Heart left ventricle (tissue), 16 donors: ENCODE measurements around the gene DNAJC8. TPM values are rescaled to one million over a fixed set of nuclear protein-coding genes. Genes with fewer than 3 reads are reported as not detected.

Source experiments
- ATAC-seq, 4 donors: fragments of 200-7000 bp; cut with Tn5 transposase; one replicate each; pipeline ENCODE4 v1.9.1; 2020 to 2022; ENCODE audit warnings: moderate library complexity in 4 of 4, mild to moderate bottlenecking in 3 of 4, moderate number of reproducible peaks in 1 of 4
- DNase-seq, 5 donors: peaks; one replicate each; pipeline ENCODE4 v3.0.0-alpha.2; 2020
- H3K27ac ChIP-seq, 12 donors: fragments of 200-600 bp; sonication (generic) in 4 of 12; one replicate each; pipeline versions ENCODE4 v1.5.0 to v1.8.0; 2016 to 2022; ENCODE audit warnings: mild to moderate bottlenecking in 2 of 12
- H3K27me3 ChIP-seq, 9 donors: fragments of 200-600 bp; sonication (generic) in 2 of 9; one replicate each; pipeline versions ENCODE4 v1.5.1 to v1.8.0; 2016 to 2022; ENCODE audit warnings: mild to moderate bottlenecking in 3 of 9
- H3K36me3 ChIP-seq, 9 donors: fragments of 200-600 bp; sonication (generic) in 2 of 9; one replicate each; pipeline versions ENCODE4 v1.5.0 to v1.8.0; 2018 to 2022; ENCODE audit warnings: mild to moderate bottlenecking in 2 of 9
- H3K4me1 ChIP-seq, 12 donors: fragments of 200-600 bp; sonication (generic) in 4 of 12; one replicate each; pipeline versions ENCODE4 v1.5.0 to v1.8.0; 2016 to 2022; ENCODE audit warnings: mild to moderate bottlenecking in 3 of 12
- H3K4me3 ChIP-seq, 12 donors: fragments of 200-600 bp; sonication (generic) in 4 of 12; one replicate each; pipeline versions ENCODE4 v1.5.0 to v1.8.0; 2017 to 2022; ENCODE audit warnings: mild to moderate bottlenecking in 9 of 12, moderate library complexity in 4 of 12
- H3K9me3 ChIP-seq, 12 donors: fragments of 200-600 bp; sonication (generic) in 4 of 12; one replicate each; pipeline versions ENCODE4 v1.5.0 to v1.8.0; 2016 to 2022; ENCODE audit warnings: mild to moderate bottlenecking in 1 of 12
- CTCF ChIP-seq, 12 donors: fragments of 200-600 bp; sonication (generic) in 4 of 12; IDR thresholded peaks; one replicate each; pipeline versions ENCODE4 v1.5.0 to v1.8.0; 2018 to 2022; ENCODE audit warnings: antibody characterized with exemption in 12 of 12, mild to moderate bottlenecking in 5 of 12
- POLR2A ChIP-seq, 2 donors: fragments of 450-650 bp; IDR thresholded peaks; one replicate each; pipeline ENCODE4 v1.6.1; 2017; ENCODE audit warnings: antibody characterized with exemption in 2 of 2, mild to moderate bottlenecking in 2 of 2, moderate library complexity in 2 of 2
- WGBS, 4 donors: extraction: QIAGEN DNeasy Blood & Tissue Kit in 2 of 4; methylation state at CpG; one replicate each; pipeline versions ENCODE4 v1.1.5 to v1.1.7; 2013 to 2018; 5-methylcytosine and 5-hydroxymethylcytosine counted together
- intact Hi-C, 10 donors: fragments of 100-400 bp; cut with DNase I; formaldehyde crosslinking; loops; one replicate each; pipeline versions ENCODE4 v1.11.1 to v1.14.2; 2022
- polyA plus RNA-seq, 2 donors: library from polyadenylated mRNA; stranded (reverse); fragments of 200-250 nt; gene quantifications; one replicate each; pipeline ENCODE4 v1.2.3, GENCODE V29; 2013
- total RNA-seq, 9 donors: library from RNA; depleted of rRNA in 2 of 9; stranded (reverse); fragments of >200 nt in 2 of 9; fragmentation: NEBNext Ultra II Directional in 3 of 9; extraction: Animal tissue kit (Norgen Biotek cat#: 25700) in 3 of 9; gene quantifications; one replicate each; pipeline versions ENCODE4 v1.1.0 to v1.2.4, GENCODE V29; 2016 to 2023
- donor health status: ischemic (EF 13 %, LVEDD 7.1; RV severe dilation, severe dysfunction).
- donor health status: healthy with polysubstance abuse.
- donor health status: DM: no; HTN: yes; CAD: no.
- donor health status: DM: no; HTN: no; CAD: no.
- donor health status: ischemic (EF 25% LVEDD 6.9; RV normal size, moderate dysfunction).
- donor health status: ischemic (EF 25% LVEDD 5.7; RV mildly dilated, moderate dysfunction).
- donor health status: healthy.
- donor health status: DM: yes; HTN: yes; CAD: no.
- donor health status: ischemic (EF 35%, LVEDD 5.7; RV mildly dilated, moderate dysfunction).
- donor health status: nonischemic (EF 11% LVEDD 7.7; RV severe dilation, severe dysfunction).
- donor health status: DM: yes; HTN: yes; CAD: no.
- donor health status: PGD.
- donor health status: ischemic (EF 29% LVEDD 5.4; RV normal size, mild dysfunction).
- donor health status: nonischemic (EF 23%, LVEDD 6.1; RV moderate dilation, normal function).

DNAJC8 gene
- total and polyA plus RNA-seq, 11 donors = 47.1 to 84.9 (median 58.4) TPM

GRCh38 chr1:28259252-28259933 lies 26.6 kb upstream of the DNAJC8 start, which contains the start of gene SESN2:
SESN2 (plus strand) TSS chr1:28259518; CDS start chr1:28259848, 330 bp downstream.
- intact Hi-C loops = loop anchor here in 3 of 10 donors (2.0 to 10.0 kb wide), 3 partner anchors 65 to 345 kb away; partner anchors contain the start of gene MED18 (in 2 of the 3)

GRCh38 chr1:28258628-28259251 lies 25.9 kb upstream of the DNAJC8 start:
- no peak for ATAC-seq
- 6 to 10% (median 8%) methylated on average over 10 to 12 of the region's 12 CpGs for WGBS, 4 donors
- peaks cover 0 to 35% (median 21%) of the 10 kb centered on the region in 12 donors for H3K4me1 ChIP-seq
- peak overlapping the region in 10 of 12 donors; percentile 58 to 99 (median 96) for H3K4me3 ChIP-seq
- DNase-seq = no peak
- TF ChIP-seq CTCF (IDR thresholded peaks at IDR 0.05) = no peak
- peak overlapping the region in 11 of 12 donors; percentile 30 to 91 (median 60) for H3K27ac ChIP-seq
- H3K9me3 ChIP-seq = no peaks in the 10 kb centered on the region
- intact Hi-C loops = loop anchor here in 3 of 10 donors (2.0 to 10.0 kb wide), 3 partner anchors 66 to 346 kb away; partner anchors contain the start of gene MED18 (in 2 of the 3)
- no peaks in the 10 kb centered on the region for H3K36me3 ChIP-seq
- peaks cover 0 to 7% (median 0%) of the 10 kb centered on the region in 9 donors for H3K27me3 ChIP-seq

More at GRCh38 chr1:28259252-28259933, 26.6 kb upstream of the DNAJC8 start, which contains the start of gene SESN2:
- Histone ChIP-seq H3K36me3 (no peaks in the 10 kb centered on the region), H3K4me1 (peaks cover 0 to 39% (median 22%) of the 10 kb centered on the region in 12 donors), H3K27ac (peak within 1 kb of the TSS in 11 of 12 donors; percentile 78 to 98 (median 87)), H3K9me3 (no peaks in the 10 kb centered on the region), H3K4me3 (peak within 1 kb of the TSS; percentile 58 to 99 (median 96)), H3K27me3 (peaks cover 0 to 3% (median 0%) of the 10 kb centered on the region in 9 donors)
- TF ChIP-seq POLR2A (IDR thresholded peaks at IDR 0.05) = peak; percentile 97 to 99
- TF ChIP-seq CTCF (IDR thresholded peaks at IDR 0.05) = no peak
- 0 to 1% (median 0%) methylated on average over 26 to 76 of the region's 76 CpGs for WGBS, 4 donors
- DNase-seq (peak; percentile 99 to 100 (median 100)), ATAC-seq (peak; percentile 98 to 99 (median 98))

GRCh38 chr1:28257736-28258135 lies 24.9 kb upstream of the DNAJC8 start:
- Histone ChIP-seq H3K27me3 (peaks cover 0 to 7% (median 0%) of the 10 kb centered on the region in 9 donors), H3K4me1 (peaks cover 0 to 30% (median 18%) of the 10 kb centered on the region in 12 donors), H3K27ac (no peak overlapping the region), H3K4me3 (no peak overlapping the region), H3K9me3 (no peaks in the 10 kb centered on the region), H3K36me3 (no peaks in the 10 kb centered on the region)
- WGBS, 4 donors = 95 to 100% (median 98%) methylated on average over 4 of the region's 4 CpGs
- intact Hi-C loops = loop anchor here in 3 of 10 donors (2.0 to 10.0 kb wide), 3 partner anchors 67 to 347 kb away; partner anchors contain the start of gene MED18 (in 2 of the 3)
- TF ChIP-seq POLR2A (IDR thresholded peaks at IDR 0.05) = no peak
- TF ChIP-seq CTCF (IDR thresholded peaks at IDR 0.05) = no peak
- DNase-seq = no peak
- no peak for ATAC-seq
